ENCODE data around the gene MICAL3.

MICAL3 gene

DNA sequence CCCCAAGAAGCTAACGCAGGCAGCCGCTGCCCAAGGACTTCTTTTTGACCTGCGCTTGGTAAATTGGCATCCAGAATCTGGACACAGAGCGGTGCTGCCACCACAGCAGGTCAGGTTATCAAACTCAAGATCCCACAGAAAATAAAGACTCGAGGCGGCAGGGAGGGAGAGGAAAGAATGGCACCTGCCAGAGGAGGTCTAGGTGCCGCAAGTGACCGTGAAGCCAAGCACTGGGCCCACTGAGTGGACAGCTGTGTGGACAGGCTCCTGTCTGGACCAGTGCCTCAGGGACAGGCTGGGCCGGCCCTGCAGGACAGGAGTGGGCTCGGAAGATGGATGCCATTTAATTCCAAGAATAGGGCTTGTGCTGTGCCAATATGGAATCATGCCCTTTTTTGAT lies 277.4 kb downstream of the MICAL3 start:
- no peak for ATAC-seq
- TF ChIP-seq, protein P1, sequence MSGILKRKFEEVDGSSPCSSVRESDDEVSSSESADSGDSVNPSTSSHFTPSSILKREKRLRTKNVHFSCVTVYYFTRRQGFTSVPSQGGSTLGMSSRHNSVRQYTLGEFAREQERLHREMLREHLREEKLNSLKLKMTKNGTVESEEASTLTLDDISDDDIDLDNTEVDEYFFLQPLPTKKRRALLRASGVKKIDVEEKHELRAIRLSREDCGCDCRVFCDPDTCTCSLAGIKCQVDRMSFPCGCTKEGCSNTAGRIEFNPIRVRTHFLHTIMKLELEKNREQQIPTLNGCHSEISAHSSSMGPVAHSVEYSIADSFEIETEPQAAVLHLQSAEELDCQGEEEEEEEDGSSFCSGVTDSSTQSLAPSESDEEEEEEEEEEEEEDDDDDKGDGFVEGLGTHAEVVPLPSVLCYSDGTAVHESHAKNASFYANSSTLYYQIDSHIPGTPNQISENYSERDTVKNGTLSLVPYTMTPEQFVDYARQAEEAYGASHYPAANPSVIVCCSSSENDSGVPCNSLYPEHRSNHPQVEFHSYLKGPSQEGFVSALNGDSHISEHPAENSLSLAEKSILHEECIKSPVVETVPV (CRISPR knock-in tag; IDR thresholded peaks at IDR 0.05) = no peak
- TF ChIP-seq, protein P2, sequence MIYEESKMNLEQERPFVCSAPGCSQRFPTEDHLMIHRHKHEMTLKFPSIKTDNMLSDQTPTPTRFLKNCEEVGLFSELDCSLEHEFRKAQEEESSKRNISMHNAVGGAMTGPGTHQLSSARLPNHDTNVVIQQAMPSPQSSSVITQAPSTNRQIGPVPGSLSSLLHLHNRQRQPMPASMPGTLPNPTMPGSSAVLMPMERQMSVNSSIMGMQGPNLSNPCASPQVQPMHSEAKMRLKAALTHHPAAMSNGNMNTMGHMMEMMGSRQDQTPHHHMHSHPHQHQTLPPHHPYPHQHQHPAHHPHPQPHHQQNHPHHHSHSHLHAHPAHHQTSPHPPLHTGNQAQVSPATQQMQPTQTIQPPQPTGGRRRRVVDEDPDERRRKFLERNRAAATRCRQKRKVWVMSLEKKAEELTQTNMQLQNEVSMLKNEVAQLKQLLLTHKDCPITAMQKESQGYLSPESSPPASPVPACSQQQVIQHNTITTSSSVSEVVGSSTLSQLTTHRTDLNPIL (CRISPR knock-in tag; IDR thresholded peaks at IDR 0.05; ENCODE audit: low read depth) = no peak
- TF ChIP-seq ZNF8 (CRISPR knock-in tag; IDR thresholded peaks at IDR 0.05) (no peak), ZC3H10 (CRISPR knock-in tag; IDR thresholded peaks at IDR 0.05) (no peak), RARB (CRISPR knock-in tag; IDR thresholded peaks at IDR 0.05) (no peak), ISL1 (CRISPR knock-in tag; IDR thresholded peaks at IDR 0.05) (no peak), ZFP3 (CRISPR knock-in tag; IDR thresholded peaks at IDR 0.05) (no peak), ZNF565 (CRISPR knock-in tag; conservative IDR thresholded peaks at IDR 0.05; ENCODE audit: low read depth) (no peak), ZNF70 (CRISPR knock-in tag; IDR thresholded peaks at IDR 0.05) (no peak), TOX (CRISPR knock-in tag; IDR thresholded peaks at IDR 0.05; ENCODE audit: borderline replicate concordance) (no peak), GLIS3 (CRISPR knock-in tag; IDR thresholded peaks at IDR 0.05) (no peak), ZFP30 (CRISPR knock-in tag; IDR thresholded peaks at IDR 0.05) (no peak), PPARA (CRISPR knock-in tag; IDR thresholded peaks at IDR 0.05; ENCODE audit: borderline replicate concordance) (no peak), OSR1 (CRISPR knock-in tag; IDR thresholded peaks at IDR 0.05) (no peak), CSDC2 (CRISPR knock-in tag; IDR thresholded peaks at IDR 0.05) (no peak), BACH2 (CRISPR knock-in tag; IDR thresholded peaks at IDR 0.05; ENCODE audit: borderline replicate concordance) (no peak)
- TF ChIP-seq, protein P3, sequence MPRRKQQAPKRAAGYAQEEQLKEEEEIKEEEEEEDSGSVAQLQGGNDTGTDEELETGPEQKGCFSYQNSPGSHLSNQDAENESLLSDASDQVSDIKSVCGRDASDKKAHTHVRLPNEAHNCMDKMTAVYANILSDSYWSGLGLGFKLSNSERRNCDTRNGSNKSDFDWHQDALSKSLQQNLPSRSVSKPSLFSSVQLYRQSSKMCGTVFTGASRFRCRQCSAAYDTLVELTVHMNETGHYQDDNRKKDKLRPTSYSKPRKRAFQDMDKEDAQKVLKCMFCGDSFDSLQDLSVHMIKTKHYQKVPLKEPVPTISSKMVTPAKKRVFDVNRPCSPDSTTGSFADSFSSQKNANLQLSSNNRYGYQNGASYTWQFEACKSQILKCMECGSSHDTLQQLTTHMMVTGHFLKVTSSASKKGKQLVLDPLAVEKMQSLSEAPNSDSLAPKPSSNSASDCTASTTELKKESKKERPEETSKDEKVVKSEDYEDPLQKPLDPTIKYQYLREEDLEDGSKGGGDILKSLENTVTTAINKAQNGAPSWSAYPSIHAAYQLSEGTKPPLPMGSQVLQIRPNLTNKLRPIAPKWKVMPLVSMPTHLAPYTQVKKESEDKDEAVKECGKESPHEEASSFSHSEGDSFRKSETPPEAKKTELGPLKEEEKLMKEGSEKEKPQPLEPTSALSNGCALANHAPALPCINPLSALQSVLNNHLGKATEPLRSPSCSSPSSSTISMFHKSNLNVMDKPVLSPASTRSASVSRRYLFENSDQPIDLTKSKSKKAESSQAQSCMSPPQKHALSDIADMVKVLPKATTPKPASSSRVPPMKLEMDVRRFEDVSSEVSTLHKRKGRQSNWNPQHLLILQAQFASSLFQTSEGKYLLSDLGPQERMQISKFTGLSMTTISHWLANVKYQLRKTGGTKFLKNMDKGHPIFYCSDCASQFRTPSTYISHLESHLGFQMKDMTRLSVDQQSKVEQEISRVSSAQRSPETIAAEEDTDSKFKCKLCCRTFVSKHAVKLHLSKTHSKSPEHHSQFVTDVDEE (CRISPR knock-in tag; IDR thresholded peaks at IDR 0.05) = no peak
- TF ChIP-seq, protein P4, sequence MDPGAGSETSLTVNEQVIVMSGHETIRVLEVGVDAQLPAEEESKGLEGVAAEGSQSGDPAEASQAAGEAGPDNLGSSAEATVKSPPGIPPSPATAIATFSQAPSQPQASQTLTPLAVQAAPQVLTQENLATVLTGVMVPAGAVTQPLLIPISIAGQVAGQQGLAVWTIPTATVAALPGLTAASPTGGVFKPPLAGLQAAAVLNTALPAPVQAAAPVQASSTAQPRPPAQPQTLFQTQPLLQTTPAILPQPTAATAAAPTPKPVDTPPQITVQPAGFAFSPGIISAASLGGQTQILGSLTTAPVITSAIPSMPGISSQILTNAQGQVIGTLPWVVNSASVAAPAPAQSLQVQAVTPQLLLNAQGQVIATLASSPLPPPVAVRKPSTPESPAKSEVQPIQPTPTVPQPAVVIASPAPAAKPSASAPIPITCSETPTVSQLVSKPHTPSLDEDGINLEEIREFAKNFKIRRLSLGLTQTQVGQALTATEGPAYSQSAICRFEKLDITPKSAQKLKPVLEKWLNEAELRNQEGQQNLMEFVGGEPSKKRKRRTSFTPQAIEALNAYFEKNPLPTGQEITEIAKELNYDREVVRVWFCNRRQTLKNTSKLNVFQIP (CRISPR knock-in tag; IDR thresholded peaks at IDR 0.05; ENCODE audit: borderline replicate concordance, low read depth) = no peak
- TF ChIP-seq, protein P5, sequence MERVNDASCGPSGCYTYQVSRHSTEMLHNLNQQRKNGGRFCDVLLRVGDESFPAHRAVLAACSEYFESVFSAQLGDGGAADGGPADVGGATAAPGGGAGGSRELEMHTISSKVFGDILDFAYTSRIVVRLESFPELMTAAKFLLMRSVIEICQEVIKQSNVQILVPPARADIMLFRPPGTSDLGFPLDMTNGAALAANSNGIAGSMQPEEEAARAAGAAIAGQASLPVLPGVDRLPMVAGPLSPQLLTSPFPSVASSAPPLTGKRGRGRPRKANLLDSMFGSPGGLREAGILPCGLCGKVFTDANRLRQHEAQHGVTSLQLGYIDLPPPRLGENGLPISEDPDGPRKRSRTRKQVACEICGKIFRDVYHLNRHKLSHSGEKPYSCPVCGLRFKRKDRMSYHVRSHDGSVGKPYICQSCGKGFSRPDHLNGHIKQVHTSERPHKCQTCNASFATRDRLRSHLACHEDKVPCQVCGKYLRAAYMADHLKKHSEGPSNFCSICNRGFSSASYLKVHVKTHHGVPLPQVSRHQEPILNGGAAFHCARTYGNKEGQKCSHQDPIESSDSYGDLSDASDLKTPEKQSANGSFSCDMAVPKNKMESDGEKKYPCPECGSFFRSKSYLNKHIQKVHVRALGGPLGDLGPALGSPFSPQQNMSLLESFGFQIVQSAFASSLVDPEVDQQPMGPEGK (CRISPR knock-in tag; IDR thresholded peaks at IDR 0.05; ENCODE audit: borderline replicate concordance) = no peak

DNA sequence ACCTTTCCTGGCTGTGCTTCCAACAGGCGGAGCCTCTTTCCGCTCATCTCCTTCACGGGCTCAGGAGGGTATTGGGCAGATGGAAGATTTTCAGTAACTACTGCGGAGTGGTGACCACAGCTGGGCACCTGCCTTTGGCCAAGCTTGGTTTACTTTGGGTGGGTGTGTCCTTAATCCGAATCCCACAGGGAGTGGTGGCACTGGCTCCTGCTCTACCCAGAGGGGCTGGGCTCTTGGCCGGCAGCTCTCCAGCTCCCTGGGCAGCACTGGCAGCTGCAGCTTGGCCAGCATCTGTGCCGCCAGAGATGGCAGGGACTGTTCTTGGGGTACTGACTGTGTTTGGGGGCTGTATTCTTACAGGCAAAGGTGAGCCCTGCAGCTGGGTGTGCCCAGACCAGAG lies 279.9 kb downstream of the MICAL3 start:
- TF ChIP-seq OSR1 (CRISPR knock-in tag; IDR thresholded peaks at IDR 0.05) (no peak), ZFP3 (CRISPR knock-in tag; IDR thresholded peaks at IDR 0.05) (no peak), ESRRG (CRISPR knock-in tag; IDR thresholded peaks at IDR 0.05) (no peak), TOX (CRISPR knock-in tag; IDR thresholded peaks at IDR 0.05; ENCODE audit: borderline replicate concordance) (no peak), ZNF565 (CRISPR knock-in tag; conservative IDR thresholded peaks at IDR 0.05; ENCODE audit: low read depth) (no peak), ZC3H10 (CRISPR knock-in tag; IDR thresholded peaks at IDR 0.05) (no peak), RARB (CRISPR knock-in tag; IDR thresholded peaks at IDR 0.05) (no peak), PPARA (CRISPR knock-in tag; IDR thresholded peaks at IDR 0.05; ENCODE audit: borderline replicate concordance) (no peak), TCF4 (CRISPR knock-in tag; IDR thresholded peaks at IDR 0.05; ENCODE audit: borderline replicate concordance) (no peak), ZNF8 (CRISPR knock-in tag; IDR thresholded peaks at IDR 0.05) (no peak)
- TF ChIP-seq, protein P2 (CRISPR knock-in tag; IDR thresholded peaks at IDR 0.05; ENCODE audit: low read depth) = no peak
- TF ChIP-seq, protein P4 (CRISPR knock-in tag; IDR thresholded peaks at IDR 0.05; ENCODE audit: borderline replicate concordance, low read depth) = no peak
- TF ChIP-seq, protein P5 (CRISPR knock-in tag; IDR thresholded peaks at IDR 0.05; ENCODE audit: borderline replicate concordance) = no peak
- no peak for ATAC-seq
